PC-9 (cell line): ENCODE measurements around the gene TRIM23. TPM values are rescaled to one million over a fixed set of nuclear protein-coding genes. Genes with fewer than 3 reads are reported as not detected.

ENCODE experiments used
- BruUV-seq: library from RNA; stranded (reverse); fragments of 400-500 nt; replicated peaks from 2 replicates; lab custom pipeline; 2021; lab: Mats Ljungman, UMichigan
- CTCF ChIA-PET: fragments of 300-600 bp; sonication (Branson Sonifier 250); formaldehyde crosslinking; loops from one replicate; lab custom pipeline; 2022; ENCODE audit warnings: antibody characterized with exemption; lab: Charles Lee
- POLR2A ChIA-PET: fragments of 300-600 bp; sonication (Branson Sonifier 250); formaldehyde crosslinking; loops from one replicate; lab custom pipeline; 2022; ENCODE audit warnings: antibody characterized with exemption; ENCODE audit not compliant: unreplicated experiment; lab: Charles Lee
- DNase-seq, 2 experiments: peaks; one replicate each; pipeline versions ENCODE4 v3.0.0 to v3.0.0-alpha.2; 2015 to 2022; ENCODE audit warnings: mixed read lengths in 1 of 2
- H2AFZ ChIP-seq: fragments of 200-600 bp; sonication (generic); 2 replicates; pipeline ENCODE4 v1.8.1; 2017; ENCODE audit warnings: antibody characterized with exemption
- H3F3A ChIP-seq: fragments of 200-600 bp; sonication (generic); 2 replicates; pipeline ENCODE4 v1.8.1; 2017; ENCODE audit warnings: antibody characterized with exemption, mild to moderate bottlenecking, low read depth; ENCODE audit not compliant: insufficient read depth
- H3K27ac ChIP-seq: fragments of 200-600 bp; sonication (generic); 2 replicates; pipeline ENCODE4 v1.6.1; 2016; ENCODE audit warnings: mixed run types
- H3K27me3 ChIP-seq: fragments of 200-600 bp; sonication (generic); 2 replicates; pipeline ENCODE4 v1.6.1; 2016; ENCODE audit warnings: low read depth, mixed run types; ENCODE audit not compliant: insufficient read depth
- H3K36me3 ChIP-seq: fragments of 200-600 bp; sonication (generic); 2 replicates; pipeline ENCODE4 v1.6.1; 2016; ENCODE audit warnings: low read depth, mixed run types
- H3K4me1 ChIP-seq: fragments of 200-600 bp; sonication (generic); replicated peaks from 2 replicates; pipeline ENCODE4 v1.6.1; 2016; ENCODE audit warnings: mixed run types; ENCODE audit not compliant: insufficient read depth
- H3K4me2 ChIP-seq: fragments of 200-600 bp; sonication (generic); 2 replicates; pipeline ENCODE4 v1.6.1; 2017; ENCODE audit warnings: mixed run types
- H3K4me3 ChIP-seq: fragments of 200-600 bp; sonication (generic); 2 replicates; pipeline ENCODE4 v1.6.1; 2016; ENCODE audit warnings: mixed run types
- H3K79me2 ChIP-seq: fragments of 200-600 bp; sonication (generic); 2 replicates; pipeline ENCODE4 v1.6.1; 2017; ENCODE audit warnings: low read depth, mixed run types
- H3K9me2 ChIP-seq: fragments of 200-600 bp; sonication (generic); 2 replicates; pipeline ENCODE4 v1.8.1; 2017; ENCODE audit warnings: mild to moderate bottlenecking; ENCODE audit not compliant: insufficient read depth
- H3K9me3 ChIP-seq: fragments of 200-600 bp; sonication (generic); 2 replicates; pipeline ENCODE4 v1.8.1; 2016; ENCODE audit warnings: low read depth; ENCODE audit not compliant: insufficient read depth
- H4K20me1 ChIP-seq: fragments of 200-600 bp; sonication (generic); 2 replicates; pipeline ENCODE4 v1.8.1; 2017; ENCODE audit not compliant: insufficient read depth
- EZH2 ChIP-seq: fragments of 200-600 bp; sonication (generic); IDR thresholded peaks from 2 replicates; pipeline ENCODE4 v1.8.0; 2017; ENCODE audit warnings: antibody characterized with exemption, low read depth
- intact Hi-C: fragments of 100-400 bp; cut with micrococcal nuclease; formaldehyde crosslinking; loops from one replicate; pipeline ENCODE4 v1.10.0; 2022; ENCODE audit not compliant: unreplicated experiment
- total RNA-seq: library from RNA; stranded (reverse); gene quantifications from 2 replicates; pipeline ENCODE4 v1.2.3, GENCODE V29; 2021
- TF ChIP-seq, protein P1 (sequence below): fragments of 200-600 bp; sonication (generic); conservative IDR thresholded peaks from 2 replicates; pipeline ENCODE4 v1.6.1; 2017; ENCODE audit warnings: mixed run types, antibody characterized with exemption, mild to moderate bottlenecking, moderate library complexity

The TRIM23 gene
- total RNA-seq, 1 experiment from 2014 or later = 9.7 TPM

DNA sequence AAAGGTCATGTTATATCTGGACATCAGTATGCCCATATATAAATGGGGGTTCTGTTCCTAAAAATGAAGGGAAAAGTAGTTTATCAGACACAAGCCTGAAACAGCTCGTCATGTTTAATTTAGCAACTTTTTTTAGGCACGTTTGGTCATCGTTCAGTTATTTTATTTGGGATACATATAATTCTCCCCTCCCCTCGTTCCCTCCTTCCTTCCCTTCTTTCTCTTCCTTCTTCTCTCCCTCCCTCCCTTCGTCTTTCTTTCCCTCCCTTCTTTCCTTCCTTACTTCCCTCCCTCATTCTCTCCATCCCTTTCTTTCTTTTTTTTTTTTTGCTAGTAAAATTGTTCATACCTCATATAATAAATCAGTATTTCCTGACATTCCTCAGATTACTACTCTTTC lies 57.6 kb downstream of the TRIM23 start:
- H3K27me3 ChIP-seq = no peaks in the 10 kb centered on the region
- H3K27ac ChIP-seq = no peak overlapping the region
- H3K79me2 ChIP-seq = peaks cover 37% of the 10 kb centered on the region
- no peak overlapping the region for H3K4me2 ChIP-seq
- H3K4me3 ChIP-seq = no peak overlapping the region
- DNase-seq = no peak
- ChIA-PET POLR2A (no interaction called here), CTCF (no interaction called here)
- peaks cover 4% of the 10 kb centered on the region; the same call in 1 of the 2 replicates for H3K36me3 ChIP-seq
- no peaks in the 10 kb centered on the region for H3K9me2 ChIP-seq
- intact Hi-C loops = no loop called here
- peaks cover 19% of the 10 kb centered on the region for H3K4me1 ChIP-seq
- no peak for TF ChIP-seq EZH2
- TF ChIP-seq, protein P1, sequence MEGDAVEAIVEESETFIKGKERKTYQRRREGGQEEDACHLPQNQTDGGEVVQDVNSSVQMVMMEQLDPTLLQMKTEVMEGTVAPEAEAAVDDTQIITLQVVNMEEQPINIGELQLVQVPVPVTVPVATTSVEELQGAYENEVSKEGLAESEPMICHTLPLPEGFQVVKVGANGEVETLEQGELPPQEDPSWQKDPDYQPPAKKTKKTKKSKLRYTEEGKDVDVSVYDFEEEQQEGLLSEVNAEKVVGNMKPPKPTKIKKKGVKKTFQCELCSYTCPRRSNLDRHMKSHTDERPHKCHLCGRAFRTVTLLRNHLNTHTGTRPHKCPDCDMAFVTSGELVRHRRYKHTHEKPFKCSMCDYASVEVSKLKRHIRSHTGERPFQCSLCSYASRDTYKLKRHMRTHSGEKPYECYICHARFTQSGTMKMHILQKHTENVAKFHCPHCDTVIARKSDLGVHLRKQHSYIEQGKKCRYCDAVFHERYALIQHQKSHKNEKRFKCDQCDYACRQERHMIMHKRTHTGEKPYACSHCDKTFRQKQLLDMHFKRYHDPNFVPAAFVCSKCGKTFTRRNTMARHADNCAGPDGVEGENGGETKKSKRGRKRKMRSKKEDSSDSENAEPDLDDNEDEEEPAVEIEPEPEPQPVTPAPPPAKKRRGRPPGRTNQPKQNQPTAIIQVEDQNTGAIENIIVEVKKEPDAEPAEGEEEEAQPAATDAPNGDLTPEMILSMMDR = no peak
- no peaks in the 10 kb centered on the region for H3K9me3 ChIP-seq
- no peak overlapping the region for H2AFZ ChIP-seq
- no TSS peak for BruUV-seq
- H3F3A ChIP-seq = no peaks in the 10 kb centered on the region
- H4K20me1 ChIP-seq = no peaks in the 10 kb centered on the region

DNA sequence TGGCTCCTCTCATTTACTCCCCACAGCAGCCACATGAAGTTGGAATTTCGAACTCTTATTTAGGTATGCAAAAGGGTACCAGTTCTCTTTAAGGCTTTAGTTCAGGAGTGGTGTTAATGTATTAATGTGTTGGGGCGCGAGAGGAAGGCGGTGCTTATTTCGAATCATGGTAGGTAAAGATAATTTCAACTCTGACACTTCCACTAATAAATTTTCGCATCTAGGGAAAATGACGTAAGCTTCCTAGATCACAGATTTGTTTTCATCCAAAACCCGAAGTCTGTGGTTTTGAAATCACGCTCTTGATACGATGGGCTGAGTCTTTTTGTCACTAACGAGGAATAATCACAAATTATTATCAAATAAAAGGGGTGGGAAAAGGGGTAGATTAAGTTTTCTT lies 60.4 kb downstream of the TRIM23 start:
- peak overlapping the region; percentile 78 for H3K27ac ChIP-seq
- ChIA-PET CTCF (interaction anchor here (1.2 kb wide), 1 partner anchor 80 kb away, joined by 4 read pairs; no protein-coding TSS in a partner anchor), POLR2A (no interaction called here)
- H3F3A ChIP-seq = no peaks in the 10 kb centered on the region
- H3K9me3 ChIP-seq = no peaks in the 10 kb centered on the region
- peaks cover 41% of the 10 kb centered on the region for H3K79me2 ChIP-seq
- peak overlapping the region; percentile 99 for H2AFZ ChIP-seq
- no peaks in the 10 kb centered on the region for H4K20me1 ChIP-seq
- no peaks in the 10 kb centered on the region for H3K27me3 ChIP-seq
- peak overlapping the region; percentile 87 for H3K4me2 ChIP-seq
- H3K4me1 ChIP-seq = peaks cover 22% of the 10 kb centered on the region
- no TSS peak for BruUV-seq
- no peak for TF ChIP-seq EZH2
- TF ChIP-seq, protein P1 = no peak
- intact Hi-C loops = no loop called here
- H3K9me2 ChIP-seq = no peaks in the 10 kb centered on the region
- peaks cover 4% of the 10 kb centered on the region; the same call in 1 of the 2 replicates for H3K36me3 ChIP-seq
- peak overlapping the region; percentile 80 for H3K4me3 ChIP-seq
- no peak for DNase-seq

DNA sequence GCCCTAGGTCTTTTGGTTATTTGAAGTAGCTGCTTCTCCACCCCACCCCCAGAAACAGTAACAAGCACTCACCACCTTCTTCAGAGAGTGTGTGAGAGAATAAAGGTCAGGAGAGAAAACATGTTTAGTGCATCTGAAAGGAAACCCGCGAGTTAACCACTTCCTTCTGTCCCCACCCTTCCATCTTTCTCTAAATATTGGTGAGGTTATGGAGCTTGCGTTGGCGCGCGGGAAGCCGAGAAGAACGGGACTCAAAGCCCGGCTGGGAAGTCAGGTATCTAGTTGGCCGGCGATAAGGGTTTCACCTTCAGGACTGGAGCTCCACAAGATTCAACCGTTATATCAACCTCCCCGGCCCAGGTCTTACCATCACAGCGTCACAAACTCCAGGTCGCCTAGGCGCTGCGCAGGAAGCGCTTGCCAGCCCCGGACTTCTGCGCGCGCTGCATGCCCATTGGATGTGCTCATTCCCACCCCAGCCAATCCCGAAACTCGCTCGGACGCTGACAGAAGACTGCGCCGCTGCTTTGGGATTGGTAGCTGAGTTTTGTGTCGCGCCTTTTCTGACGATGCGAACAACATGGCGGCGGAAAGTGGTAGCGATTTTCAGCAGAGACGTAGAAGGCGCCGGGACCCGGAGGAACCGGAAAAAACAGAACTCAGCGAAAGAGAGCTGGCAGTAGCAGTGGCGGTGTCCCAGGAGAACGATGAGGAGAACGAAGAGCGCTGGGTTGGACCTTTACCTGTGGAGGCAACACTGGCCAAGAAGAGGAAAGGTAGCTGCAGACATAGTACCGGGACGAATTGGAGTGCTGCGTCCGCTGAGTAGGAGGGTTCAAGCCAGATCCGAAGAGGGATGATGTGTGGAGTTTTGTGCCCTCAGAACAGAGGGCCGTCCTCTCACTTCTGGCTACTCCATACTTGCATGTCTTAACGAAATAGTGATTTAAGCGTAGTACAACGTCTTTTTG lies 61.1 kb downstream of the TRIM23 start, which contains the start of the genes CENPK and PPWD1:
Gene CENPK, minus strand, starts transcription at position 438 of the 971 bp plus-strand sequence. CDS start 8,261 bp downstream, outside the sequence.
Gene PPWD1, plus strand, starts transcription at position 566 of the 971 bp plus-strand sequence. Its CDS starts 15 bp downstream, at position 581.
- Histone ChIP-seq H3K27me3 (no peaks in the 10 kb centered on the region), H3K79me2 (peaks cover 41% of the 10 kb centered on the region), H3F3A (no peaks in the 10 kb centered on the region), H3K36me3 (no peaks in the 10 kb centered on the region), H3K4me1 (peaks cover 22% of the 10 kb centered on the region), H4K20me1 (no peaks in the 10 kb centered on the region), H3K9me2 (no peaks in the 10 kb centered on the region), H2AFZ (peak within 1 kb of the TSS; percentile 99), H3K9me3 (no peaks in the 10 kb centered on the region), H3K4me2 (peak within 1 kb of the TSS; percentile 87), H3K4me3 (peak within 1 kb of the TSS; percentile 80), H3K27ac (peak within 1 kb of the TSS; percentile 78)
- TF ChIP-seq EZH2 = no peak
- TF ChIP-seq, protein P1 = no peak
- TSS peak; percentile 72 for BruUV-seq
- CTCF ChIA-PET = interaction anchor here (0.6 to 1.2 kb wide), 2 partner anchors 79 to 357 kb away, joined by 4 to 13 read pairs; no protein-coding TSS in a partner anchor
- DNase-seq = peak; percentile 90 to 93
- POLR2A ChIA-PET = interaction anchor here (0.5 to 0.6 kb wide), 3 partner anchors 117 to 367 kb away, joined by 3 to 4 read pairs (median 3); no protein-coding TSS in a partner anchor
- intact Hi-C loops = no loop called here
